Coronary artery (tissue), 2 donors: Measurements from ENCODE around the gene CIRBP.

ENCODE experiments used
- DNase-seq: peaks from one replicate; pipeline ENCODE4 v3.0.0-alpha.2; 2017; ENCODE audit warnings: low spot score
- H3K27ac ChIP-seq, 2 donors: fragments of 200-600 bp; sonication (generic); one replicate each; pipeline ENCODE4 v1.5.1; 2016 to 2019
- H3K4me3 ChIP-seq: fragments of 200-600 bp; sonication (generic); 2 replicates; pipeline ENCODE4 v1.5.1; 2016; ENCODE audit warnings: mild to moderate bottlenecking, moderate library complexity
- TF ChIP-seq, protein P1 (sequence below): fragments of 200-600 bp; sonication (generic); IDR thresholded peaks from one replicate; pipeline ENCODE4 v1.5.1; 2019; ENCODE audit warnings: antibody characterized with exemption

Gene CIRBP

DNA sequence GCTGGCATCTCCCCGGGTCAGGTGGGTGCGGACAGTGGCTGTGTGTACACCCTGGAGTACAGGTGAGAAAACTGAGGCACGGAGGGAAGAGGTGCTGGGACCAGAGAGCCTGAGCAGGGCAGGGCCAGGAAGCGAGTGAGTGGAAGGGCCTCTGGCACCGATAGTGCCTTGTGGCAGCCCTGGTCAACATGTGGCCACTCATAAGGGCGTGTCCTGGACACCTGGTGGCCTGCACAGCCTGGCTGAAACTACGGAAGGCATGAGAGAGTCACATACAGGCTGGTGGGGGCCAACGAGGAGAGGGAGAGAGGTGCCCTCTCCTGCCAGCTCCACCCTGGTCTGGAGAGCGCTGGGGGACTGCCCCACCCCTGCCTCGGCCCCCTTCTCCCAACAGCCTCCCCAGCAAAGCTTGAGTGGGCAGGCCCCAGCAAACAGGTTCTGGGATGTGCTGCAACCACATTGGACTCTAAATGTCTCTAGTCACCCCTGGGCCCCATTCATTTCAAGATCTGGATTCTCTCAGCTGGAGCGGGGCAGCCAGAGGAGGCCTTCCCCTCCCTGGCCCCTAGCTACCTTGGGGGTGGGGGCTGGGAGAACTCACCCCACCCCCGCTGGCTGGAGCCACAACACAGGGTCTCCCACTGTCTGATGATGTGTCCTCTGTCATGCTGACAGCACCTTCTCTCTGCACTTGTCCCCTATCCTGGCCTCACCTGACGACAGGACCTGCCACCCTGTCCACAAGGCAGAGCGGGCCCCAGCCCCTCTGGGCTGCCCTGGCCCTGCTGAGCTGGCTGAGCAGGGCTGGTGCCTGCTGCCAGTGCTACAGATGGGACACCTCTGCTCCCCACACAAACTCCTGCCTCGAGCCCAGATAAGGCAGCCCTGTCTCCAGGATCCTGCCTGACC, 37.1 kb upstream of the CIRBP start:
- no peak for DNase-seq

DNA sequence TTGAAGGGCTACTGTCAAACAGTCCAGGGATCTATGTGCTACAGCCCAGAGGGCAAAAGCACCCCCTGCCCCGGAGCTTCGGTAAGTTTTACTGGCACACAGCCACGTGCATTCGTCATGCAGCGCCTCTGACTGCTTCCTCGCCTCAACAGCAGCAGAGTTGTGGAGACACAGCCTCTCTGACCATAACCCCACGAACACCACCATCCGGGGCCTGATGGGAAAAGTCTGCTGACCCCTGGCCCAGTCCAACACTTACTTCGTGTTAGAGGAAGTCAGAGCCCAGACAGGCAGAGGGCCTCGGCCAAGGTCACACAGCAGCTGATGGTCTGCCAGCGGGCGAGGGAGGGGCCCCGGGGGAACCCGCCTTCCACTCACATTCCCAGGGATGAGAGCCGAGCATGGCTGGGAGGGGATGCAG, 36.5 kb upstream of the CIRBP start:
- Histone ChIP-seq H3K27ac (peak overlapping the region in 1 of 2 donors; percentile 65), H3K4me3 (no peak overlapping the region)
- no peak for DNase-seq
- TF ChIP-seq, protein P1, sequence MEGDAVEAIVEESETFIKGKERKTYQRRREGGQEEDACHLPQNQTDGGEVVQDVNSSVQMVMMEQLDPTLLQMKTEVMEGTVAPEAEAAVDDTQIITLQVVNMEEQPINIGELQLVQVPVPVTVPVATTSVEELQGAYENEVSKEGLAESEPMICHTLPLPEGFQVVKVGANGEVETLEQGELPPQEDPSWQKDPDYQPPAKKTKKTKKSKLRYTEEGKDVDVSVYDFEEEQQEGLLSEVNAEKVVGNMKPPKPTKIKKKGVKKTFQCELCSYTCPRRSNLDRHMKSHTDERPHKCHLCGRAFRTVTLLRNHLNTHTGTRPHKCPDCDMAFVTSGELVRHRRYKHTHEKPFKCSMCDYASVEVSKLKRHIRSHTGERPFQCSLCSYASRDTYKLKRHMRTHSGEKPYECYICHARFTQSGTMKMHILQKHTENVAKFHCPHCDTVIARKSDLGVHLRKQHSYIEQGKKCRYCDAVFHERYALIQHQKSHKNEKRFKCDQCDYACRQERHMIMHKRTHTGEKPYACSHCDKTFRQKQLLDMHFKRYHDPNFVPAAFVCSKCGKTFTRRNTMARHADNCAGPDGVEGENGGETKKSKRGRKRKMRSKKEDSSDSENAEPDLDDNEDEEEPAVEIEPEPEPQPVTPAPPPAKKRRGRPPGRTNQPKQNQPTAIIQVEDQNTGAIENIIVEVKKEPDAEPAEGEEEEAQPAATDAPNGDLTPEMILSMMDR, result no peak

More for the DNA sequence above, 37.1 kb upstream of the CIRBP start:
- TF ChIP-seq, protein P1, result no peak
- H3K4me3 ChIP-seq, result no peak overlapping the region
- peak overlapping the region in 1 of 2 donors; percentile 65 for H3K27ac ChIP-seq

DNA sequence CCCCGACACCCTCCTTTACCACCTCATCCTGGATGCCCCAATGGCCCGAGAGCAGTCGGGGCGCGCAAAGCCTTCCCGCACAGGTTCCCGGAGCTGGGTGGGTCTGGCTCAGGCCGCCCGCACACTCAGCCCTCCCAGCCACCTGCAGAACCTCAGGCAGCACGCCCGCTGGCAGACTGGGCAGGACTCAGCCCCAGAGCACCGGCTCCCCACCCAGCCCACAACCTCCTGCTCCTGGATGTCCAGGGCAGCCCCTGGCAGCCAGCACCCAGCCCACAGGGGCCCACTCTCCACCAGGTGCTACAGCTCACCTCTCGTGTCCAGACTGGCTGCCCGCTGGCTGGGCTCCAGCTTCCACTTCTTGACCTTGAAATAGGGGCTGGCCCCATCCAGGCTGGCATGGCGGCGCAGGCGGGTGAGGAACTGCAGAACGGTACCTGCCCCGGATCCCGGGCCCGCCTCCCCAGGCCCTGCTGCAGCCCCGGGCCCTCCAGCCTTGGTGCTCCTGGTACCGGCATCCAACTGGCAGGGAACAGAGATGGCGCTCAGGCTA, 35.9 kb upstream of the CIRBP start:
- Histone ChIP-seq H3K4me3 (no peak overlapping the region), H3K27ac (peak overlapping the region in 1 of 2 donors; percentile 65)
- TF ChIP-seq, protein P1, result no peak
- no peak for DNase-seq

DNA sequence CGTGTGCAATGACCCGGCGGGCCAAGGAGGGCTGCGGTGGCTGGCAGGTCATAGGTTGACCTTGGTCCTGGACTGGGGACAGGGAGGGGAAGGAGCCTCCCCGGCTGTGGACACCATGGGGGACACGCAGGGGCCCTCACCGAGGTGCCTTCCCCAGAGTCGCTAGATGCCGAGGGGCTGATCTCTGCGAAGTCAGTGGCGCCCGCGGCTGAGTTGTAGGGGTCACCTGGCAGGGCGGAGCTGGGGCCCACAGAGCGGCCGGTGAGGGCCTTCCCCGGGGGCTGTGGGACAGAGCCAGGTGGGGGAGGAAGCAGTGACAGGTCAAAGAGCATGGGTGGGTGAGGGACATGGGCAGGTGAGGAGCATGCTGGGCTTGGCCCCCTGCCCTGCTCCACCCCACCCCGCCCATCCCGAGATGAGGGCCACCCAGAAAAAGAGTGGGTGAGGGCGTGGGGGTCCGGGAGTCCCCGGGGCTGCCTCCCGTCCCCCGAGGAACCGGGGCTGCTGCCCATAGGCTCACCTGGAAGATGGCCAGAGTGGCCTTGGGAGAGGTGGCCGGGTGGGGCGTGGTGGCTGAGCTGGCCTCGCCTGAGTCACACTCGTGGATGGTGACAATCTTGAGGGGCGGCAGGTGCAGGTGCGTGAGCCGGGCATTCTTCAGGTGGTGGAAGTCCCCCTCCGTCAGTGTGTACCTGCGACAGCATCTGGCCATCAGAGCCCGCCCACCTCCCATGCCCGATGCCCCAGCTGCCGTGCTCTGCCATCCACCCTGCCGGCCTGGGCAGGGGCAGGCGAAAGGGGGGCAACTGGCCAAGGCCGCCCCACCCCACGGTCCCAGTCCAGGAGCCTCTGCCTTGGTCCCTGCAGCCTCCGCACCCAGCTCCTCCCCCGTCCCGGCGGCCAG, 34.8 kb upstream of the CIRBP start:
- Histone ChIP-seq H3K27ac (no peak overlapping the region), H3K4me3 (no peak overlapping the region)
- TF ChIP-seq, protein P1, result no peak

DNA sequence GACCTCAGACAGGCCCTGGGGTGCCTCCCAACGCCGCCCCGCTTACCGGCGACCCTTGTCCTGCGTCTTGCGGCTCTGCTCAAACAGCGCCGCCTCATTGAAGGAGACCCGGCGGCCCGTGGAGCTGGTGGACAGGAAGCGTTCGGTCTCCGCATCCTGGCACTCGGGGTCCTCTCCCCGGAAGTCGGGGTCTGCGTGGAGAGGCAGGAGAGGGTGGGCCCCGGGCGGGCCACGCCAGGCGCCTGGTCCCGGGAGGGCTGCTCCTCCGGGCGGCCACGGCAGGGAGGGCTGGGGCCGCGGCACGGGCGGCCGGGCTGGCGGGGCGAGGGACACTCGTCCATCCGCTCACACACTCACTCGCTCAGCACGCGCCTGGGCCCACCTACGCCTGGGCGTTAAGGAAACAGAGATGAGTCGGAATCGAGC, 34.2 kb upstream of the CIRBP start:
- Histone ChIP-seq H3K4me3 (no peak overlapping the region), H3K27ac (no peak overlapping the region)
- DNase-seq, result no peak
- TF ChIP-seq, protein P1, result no peak

More for the DNA sequence above, 34.8 kb upstream of the CIRBP start:
- no peak for DNase-seq

DNA sequence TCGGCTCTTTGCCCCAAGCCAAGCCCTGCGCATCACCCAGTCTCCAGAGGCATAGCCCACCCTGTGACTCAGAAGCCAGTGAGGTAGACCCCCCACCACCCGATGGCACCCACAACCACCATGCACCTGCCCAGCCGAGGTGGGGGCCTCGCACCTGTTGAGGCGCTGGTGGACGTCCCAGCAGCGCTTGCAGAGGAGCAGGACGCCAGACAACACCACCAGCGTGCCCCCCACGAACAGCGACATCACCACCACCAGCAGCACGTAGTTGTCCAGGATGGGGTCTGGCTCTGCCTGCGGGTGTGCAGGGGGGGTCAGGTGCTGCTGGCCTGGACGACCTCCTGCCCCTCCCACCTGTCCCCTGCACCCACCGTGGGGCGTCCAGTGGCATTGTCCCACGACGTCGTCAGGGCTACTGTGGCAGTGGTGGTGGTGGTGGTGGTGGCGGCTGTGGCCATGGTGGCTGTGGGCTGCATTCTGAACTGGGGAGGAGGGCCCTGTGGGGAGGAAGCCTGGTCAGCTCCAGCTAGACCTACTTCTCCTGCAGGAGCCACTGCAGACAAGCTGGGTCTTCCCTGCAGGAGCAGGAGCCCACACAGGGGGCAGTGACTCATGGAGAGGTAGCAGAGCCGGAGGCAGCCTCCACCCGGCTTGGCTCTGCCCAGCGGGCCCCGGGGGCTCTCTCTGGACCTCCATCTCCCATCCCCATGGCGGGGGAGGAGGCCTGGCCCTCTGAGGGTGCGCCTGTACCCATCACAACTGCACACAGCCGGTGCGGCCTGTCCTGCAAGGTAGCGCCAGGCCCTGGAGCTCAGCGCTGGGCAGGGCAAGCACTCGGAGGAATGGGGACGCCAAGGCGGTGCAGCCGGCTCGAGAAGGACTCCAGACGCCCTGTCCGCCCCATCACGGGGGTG, 33.2 kb upstream of the CIRBP start:
- DNase-seq, result no peak
- Histone ChIP-seq H3K27ac (no peak overlapping the region), H3K4me3 (no peak overlapping the region)
- TF ChIP-seq, protein P1, result no peak
